H54 (cell line): Measurements from ENCODE around the gene TIMP2.
"Not testable (repeated sequence)": the region's sequence is repeated elsewhere in the genome, so short reads cannot be mapped to it uniquely, and the experiment has no call there.

Source experiments
- DNase-seq: peaks from one replicate; pipeline ENCODE4 v3.0.0; 2011; ENCODE audit warnings: low spot score, mixed read lengths; ENCODE audit not compliant: insufficient read length
- FAIRE-seq: peaks from 3 replicates; lab custom pipeline; 2011; peaks lifted over from hg19 to GRCh38; lab: Jason Lieb, UNC
- POLR2A ChIP-seq: IDR thresholded peaks from 2 replicates; pipeline ENCODE4 v1.6.1; 2011; ENCODE audit warnings: low read depth, mild to moderate bottlenecking, low read length

The TIMP2 gene

DNA sequence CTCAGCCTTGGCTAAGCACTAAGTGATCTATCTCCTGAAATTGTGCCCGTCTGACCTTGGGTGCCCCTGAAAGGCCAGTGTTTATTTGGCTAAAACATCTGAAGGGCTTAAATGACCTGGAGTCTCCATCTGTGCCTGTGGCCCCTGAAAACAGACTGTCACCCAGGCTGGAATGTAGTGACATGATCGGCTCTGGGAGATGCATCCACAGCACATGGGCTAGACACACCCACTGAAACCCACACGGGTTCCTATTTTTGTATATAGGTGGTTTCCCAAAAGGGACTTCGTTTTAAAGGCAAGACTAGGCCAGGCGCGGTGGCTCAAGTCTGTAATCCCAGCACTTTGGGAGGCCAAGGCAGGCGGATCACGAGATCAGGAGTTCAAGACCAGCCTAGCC, 35.7 kb downstream of the TIMP2 start:
- FAIRE-seq (no peak), DNase-seq (no peak)
- no peak for TF ChIP-seq POLR2A

DNA sequence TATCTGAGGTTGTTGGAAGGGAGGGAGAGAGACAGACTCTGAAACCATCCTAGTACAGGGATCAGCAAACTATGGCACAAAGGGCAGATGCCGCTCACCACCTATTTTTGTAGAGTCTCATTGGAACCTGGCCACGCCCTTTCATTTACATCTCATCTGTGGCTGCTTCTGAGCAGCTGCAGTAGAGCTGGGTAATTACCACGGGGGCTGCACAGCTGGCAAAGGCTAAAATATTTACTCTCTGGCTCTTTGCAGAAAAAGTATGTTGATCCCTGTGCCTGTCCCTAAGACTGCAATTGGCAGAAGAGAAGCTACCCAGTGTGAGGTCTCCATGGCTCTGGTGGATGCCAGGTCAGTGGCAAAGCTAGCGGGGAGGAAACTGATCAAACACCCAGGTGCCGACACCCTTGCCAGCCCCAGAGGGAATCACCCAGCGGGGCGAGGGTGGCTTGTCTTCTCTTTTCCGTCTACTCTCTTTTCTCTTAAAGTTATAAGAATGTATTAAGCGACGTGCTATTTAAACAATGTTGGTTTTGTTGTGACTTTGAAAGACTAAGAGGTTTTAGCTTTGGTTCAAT, 36.2 kb downstream of the TIMP2 start:
- FAIRE-seq (no peak), DNase-seq (no peak)
- TF ChIP-seq POLR2A, result no peak

DNA sequence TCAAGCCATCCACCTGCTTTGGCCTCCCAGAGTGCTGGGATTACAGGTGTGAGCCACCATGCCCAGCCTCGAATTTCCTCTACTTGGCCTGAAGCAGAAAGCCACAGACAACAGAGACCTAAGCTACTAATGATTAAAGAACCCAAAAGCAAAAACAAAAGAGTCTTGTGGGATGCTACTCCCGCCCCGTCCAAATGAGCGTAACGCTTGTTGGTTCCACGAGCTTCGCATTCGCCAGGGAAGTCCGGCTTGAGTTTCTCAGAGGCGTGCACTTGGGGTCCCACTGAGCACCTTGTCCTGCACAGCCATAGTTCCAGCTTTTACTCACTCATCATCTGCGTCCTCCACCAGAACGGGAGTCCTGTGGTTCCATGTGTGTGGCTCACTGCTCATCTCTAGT, 38.2 kb downstream of the TIMP2 start:
- no peak for TF ChIP-seq POLR2A
- DNase-seq, result no peak
- FAIRE-seq, result no peak

DNA sequence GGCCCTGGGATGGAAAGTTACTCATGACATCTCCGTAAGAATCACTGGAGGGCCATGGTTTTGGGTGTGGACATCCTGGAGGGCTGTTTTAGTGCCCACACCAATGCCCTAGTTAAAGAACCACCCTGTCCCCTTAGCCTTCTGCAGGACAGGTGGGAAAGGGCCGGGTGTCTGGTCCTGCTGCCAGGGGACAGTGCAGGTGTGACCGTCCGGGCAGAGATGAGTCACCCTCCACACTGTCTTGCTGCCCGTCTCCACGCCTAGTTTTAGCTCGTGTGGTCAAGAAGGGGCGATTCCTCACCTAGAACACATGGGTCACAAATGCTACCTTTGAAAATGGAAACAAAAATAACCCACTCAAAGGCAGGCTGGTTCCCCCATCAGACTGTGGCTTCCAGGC, 39.2 kb downstream of the TIMP2 start:
- DNase-seq (no peak), FAIRE-seq (no peak)
- TF ChIP-seq POLR2A, result no peak

DNA sequence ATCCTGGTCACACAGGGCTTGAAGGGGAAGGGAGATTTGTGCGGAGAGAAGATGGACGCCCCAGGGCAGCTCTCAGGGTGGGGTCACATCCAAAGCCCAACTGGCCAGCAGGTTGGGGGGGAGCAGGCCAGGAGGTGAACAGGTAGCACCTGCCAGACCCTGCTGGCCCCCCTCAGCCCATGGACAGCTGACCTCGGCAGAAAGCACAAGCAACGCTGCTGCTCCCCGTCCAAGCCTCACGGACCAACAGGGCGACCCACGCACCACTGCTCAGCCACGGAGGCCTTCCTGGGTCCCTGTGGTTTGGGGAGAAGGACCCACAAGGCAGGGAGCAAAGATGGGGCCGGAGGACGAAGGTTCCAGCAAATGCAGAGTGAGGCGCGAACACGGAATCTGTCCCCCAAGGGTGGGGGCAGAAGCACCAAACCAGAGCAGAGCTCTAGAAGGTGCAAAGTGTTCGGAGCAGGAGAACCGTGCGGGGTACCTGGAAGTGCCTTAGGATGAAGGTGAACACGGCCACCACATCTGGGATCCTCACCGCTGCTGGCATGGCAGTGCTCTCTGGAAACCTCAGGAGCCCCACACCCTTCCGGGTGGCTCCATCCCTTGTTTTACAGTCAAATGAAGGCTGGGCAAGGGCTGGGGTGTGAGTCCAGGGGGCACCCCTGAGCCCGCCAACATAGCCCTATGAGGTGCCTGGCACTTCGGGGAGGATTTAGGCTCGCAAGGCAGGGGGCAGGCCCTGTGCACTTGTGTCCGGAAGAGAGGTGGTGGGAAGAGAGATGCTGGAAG, 40.1 kb downstream of the TIMP2 start:
- FAIRE-seq, result no peak
- TF ChIP-seq POLR2A, result no peak

DNA sequence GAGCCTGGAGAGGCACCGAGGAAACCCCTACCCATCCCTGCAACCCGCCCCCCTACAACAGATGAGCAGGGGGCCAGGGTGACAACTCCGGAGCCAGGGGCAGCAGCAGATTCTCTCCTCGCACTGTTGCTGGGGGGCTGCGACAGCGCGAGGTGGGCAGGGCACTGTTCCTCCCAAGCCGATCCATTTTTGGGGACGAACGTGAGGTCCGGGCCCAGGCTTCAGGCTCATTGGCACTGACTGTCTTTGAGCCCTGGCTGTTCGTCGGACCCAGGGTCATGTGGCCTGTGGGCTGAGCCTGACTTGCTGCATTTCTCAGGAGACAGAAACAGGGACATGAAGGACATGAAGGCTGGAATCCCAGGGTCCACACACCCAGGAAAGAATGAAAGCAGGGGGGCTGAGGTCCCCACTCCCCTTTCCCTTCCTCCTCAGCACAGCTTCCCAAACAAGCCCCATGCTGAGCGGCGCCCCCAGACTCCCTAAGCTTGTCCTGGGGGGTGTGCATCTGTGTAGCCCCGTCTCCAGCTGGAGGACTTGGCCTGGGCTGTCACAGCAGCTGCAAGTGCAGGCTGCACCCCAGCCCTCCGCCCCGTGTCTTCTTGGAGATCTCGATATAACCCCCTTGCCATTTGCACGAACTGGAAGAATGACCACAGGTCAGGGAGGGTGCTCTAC, 40.9 kb downstream of the TIMP2 start:
- DNase-seq (no peak), FAIRE-seq (no peak)
- no peak for TF ChIP-seq POLR2A

More for the DNA sequence above, 40.1 kb downstream of the TIMP2 start:
- DNase-seq, result no peak

DNA sequence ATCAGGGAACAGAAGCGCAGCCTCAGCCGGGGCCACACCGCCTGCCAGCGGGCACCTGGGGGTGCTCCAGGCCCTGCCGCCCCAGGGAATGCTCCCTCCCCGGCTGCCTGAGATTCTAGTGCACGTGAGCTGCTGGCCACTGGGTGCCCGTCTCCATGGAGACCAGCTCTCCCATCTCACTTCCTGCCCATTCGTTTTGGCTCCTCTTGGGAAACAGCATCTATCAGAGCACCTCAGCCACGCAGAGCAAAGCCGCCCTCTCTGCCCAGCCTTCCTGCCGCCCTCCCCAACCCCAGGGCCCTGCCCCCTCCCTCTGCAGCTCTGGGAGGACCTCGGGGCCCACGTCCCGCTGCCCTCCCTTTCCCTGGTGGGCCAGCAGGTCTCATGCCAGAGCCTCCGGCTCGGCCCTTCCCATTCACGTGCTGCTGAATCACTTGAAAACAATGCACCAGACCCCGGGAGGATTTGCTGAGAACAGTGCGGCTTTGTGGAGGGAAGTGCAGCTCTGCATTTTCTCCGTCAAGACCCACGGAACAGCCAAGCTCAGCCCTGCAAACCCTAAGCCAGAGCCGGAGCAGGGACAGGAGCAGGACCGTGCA, 41.6 kb downstream of the TIMP2 start:
- DNase-seq, result peak; percentile 93
- no peak for FAIRE-seq
- peak; percentile 40 for TF ChIP-seq POLR2A

DNA sequence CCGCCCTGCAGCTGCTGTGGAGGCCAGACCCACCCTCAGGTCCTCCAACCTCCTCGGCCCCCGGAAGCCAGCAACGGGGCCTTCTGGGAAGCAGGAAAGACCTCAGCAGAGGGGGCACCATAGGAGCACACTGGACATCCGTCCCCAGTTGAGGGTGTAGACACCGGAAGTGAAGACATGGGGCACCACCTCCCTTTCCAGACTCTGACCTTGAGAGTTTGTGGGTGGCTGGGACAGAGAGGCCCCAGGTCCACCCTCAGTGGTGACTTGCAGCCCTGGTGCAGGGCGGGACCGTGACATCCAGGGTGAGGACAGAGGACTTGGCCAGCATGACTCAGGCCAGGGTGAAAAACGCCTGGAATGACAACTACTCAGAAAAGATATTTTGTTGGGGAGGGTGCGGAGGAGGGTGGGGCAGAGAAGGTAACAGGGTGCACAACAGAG, 42.1 kb downstream of the TIMP2 start:
- peak; percentile 92 for DNase-seq
- TF ChIP-seq POLR2A, result no peak
- no peak for FAIRE-seq

DNA sequence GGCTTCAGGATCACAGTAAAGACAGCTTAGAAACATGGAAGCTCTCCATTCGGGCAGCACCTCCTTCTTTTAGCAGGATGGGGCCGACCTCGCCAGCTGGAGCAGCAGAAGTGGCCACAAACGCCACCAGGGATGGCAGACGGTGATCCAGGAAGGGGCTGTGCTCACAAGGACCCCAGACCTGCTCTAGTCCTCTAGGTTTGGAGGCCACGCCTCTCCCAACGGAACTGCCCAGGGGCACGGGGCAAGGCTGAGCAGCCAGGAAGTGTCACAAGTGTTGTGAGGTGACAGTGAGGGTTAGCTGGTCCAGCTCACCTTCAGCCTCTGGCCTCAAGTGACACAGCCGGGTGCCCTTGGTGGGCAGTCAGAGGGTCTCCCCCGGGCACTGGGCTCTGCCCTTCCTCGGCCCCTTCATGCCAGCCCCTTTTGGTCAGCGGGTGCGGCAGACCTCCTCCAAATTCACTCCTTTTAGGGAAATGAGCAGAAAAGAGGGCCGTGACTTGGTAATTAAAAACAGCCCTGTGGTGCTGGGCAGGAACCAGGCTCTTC, 42.6 kb downstream of the TIMP2 start:
- no peak for TF ChIP-seq POLR2A
- DNase-seq (no peak), FAIRE-seq (no peak)

DNA sequence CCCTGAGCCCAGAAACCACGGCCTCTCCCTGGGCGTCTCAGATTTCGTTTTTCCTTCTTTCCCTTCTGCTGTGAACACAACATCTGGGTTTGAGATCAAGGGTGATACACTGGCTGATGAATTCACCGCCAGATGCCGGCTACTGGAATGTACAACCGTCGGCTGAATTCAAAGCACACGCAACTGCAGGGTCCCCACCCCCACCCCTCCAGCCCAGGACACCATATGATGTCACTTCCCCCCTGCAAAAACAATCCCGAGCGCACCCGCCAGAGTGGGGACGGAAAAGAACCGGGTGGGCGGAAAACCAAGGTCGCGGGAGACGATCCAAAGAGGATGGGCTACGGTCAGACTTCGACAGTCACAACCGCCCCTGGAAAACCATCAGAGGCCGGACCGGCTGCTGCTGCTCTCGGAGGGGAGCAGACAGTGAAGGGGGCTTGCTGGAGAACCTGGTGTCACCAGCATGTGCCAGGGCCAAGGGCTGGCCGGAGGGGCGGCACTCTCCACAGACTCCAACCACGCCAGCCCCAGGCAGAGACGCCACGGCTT, 45.5 kb downstream of the TIMP2 start:
- no peak for TF ChIP-seq POLR2A
- DNase-seq (no peak), FAIRE-seq (no peak)

DNA sequence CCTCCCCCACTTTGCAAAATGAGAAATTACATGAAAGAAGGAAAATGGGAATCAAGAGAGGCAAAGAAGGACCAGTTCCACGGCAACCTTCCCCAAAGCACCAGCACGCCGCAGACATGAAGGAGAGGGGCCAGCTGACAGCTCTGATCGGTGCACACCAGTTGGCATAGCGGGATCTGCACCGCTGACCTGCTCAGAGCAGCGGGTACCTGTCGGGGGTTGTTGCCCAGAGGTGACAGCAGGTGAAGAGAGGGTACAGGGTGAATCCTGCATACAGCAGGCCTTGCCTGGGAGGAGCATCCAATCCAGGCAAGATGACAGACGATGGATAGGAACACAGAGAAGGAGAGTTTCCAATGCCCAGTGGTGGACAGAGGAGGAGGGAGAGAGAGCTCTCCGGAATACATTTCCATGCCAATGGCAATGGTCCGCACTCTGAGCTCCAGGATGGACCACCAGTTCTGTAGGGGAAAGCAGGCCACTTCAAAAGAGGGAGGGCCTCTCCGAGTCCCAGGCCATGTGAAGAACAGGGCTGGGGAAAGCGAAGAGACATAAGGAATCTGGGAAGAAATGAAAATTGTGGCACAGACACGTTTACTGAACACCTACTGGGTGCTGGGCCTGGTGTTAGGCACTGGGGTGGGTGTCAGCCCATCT, 46.2 kb downstream of the TIMP2 start:
- no peak for DNase-seq
- FAIRE-seq, result no peak
- TF ChIP-seq POLR2A, result no peak

DNA sequence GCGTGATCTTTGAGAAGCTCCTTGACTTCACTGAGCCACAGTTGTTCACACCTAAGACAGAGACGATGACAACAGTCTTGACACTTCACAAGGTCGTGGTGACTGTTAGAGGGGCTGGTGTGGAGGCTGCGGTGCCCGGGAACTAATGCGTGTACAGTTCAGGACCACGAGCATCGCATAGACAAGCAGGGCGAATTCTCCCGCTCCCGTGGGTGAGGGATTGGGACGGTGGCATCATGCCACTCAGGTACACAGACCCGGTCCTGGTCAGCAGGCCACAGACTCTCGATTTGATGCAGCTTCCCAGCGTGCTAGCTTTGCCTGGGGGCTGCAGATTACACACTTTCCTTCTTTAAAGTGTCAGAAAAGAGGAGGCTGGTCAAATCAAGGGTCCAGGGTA, 46.9 kb downstream of the TIMP2 start:
- FAIRE-seq, result no peak
- no peak for TF ChIP-seq POLR2A

DNA sequence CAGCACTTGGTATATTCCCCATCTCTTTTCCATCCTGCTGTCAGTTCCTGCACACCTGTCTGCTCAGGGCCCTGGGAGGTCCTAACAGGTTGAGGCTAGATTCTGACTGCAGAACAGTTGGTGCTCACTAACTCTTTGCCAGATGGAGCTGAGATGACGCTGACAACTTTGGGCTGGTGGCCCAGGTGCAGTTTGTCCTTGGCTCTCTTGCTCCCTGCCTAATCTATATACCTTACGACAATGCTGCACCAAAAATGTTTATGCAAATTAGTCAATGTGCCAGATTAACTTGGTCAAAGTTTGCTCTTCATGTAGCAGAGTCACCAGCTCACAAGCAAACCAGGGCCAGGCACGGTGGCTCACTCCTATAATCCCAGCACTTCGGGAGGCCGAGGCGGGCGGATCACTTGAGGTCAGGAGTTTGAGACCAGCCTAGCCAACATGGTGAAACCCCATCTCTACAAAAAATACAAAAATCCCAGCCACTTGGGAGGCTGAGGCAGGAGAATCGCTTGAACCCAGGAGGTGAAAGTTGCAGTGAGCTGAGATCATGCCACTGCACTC, 48.2 kb downstream of the TIMP2 start:
- not testable (repeated sequence) for FAIRE-seq, DNase-seq

More for the DNA sequence above, 46.9 kb downstream of the TIMP2 start:
- no peak for DNase-seq
